ENCODE measurements around the gene CNTNAP2. TPM values are rescaled to one million over a fixed set of nuclear protein-coding genes. Genes with fewer than 3 reads are reported as not detected.

CNTNAP2 gene
- total RNA-seq, 1 experiment from 2014 or later: 64.5 TPM

- peak overlapping the region in 1 of 3 experiments; percentile 20; a peak in 1 of 7 replicates for H3K27ac Mint-ChIP-seq
- H2AK5ac ChIP-seq (ENCODE audit: insufficient read length, low read length): no peak overlapping the region
- H3K9me3 ChIP-seq (ENCODE audit: control insufficient read depth, low read depth, low read length): no peaks in the 10 kb centered on the region
- peaks cover 6 to 18% of the 10 kb centered on the region in 2 experiments for H3K9me3 Mint-ChIP-seq
- H2BK12ac ChIP-seq (ENCODE audit: insufficient read length, low read depth, low read length): no peak overlapping the region
- no peak overlapping the region for H3K4ac ChIP-seq (ENCODE audit: low read depth, low read length)
- H4K91ac ChIP-seq (ENCODE audit: insufficient read length, low read depth, low read length): no peak overlapping the region
- no peaks in the 10 kb centered on the region; the same call in 1 of the 2 replicates for H3K27me3 Mint-ChIP-seq (ENCODE audit: low read depth)
- no peak overlapping the region for H3K23ac ChIP-seq (ENCODE audit: insufficient read length, low read depth, low read length)
- H3K56ac ChIP-seq (ENCODE audit: insufficient read length, low read depth, low read length): no peak overlapping the region
- no peak overlapping the region for H2BK20ac ChIP-seq (ENCODE audit: low read depth, low read length, poor library complexity, severe bottlenecking)
- H3T11ph ChIP-seq (ENCODE audit: low read length): no peak overlapping the region
- H3K4me1 ChIP-seq (ENCODE audit: insufficient read depth, low read length): no peaks in the 10 kb centered on the region
- no peak overlapping the region for H3K18ac ChIP-seq (ENCODE audit: insufficient read length, low read depth, low read length)
- WGBS (ENCODE audit: extremely low coverage, insufficient read length, low lambda C conversion rate): no CpG with 5 or more reads among the region's 6 CpGs
- H2BK15ac ChIP-seq (ENCODE audit: low read depth, low read length): no peak overlapping the region
- no peaks in the 10 kb centered on the region for H4K20me1 ChIP-seq (ENCODE audit: control insufficient read depth, insufficient read depth, insufficient read length)
- H3K79me1 ChIP-seq (ENCODE audit: insufficient read depth, low read depth, low read length, poor library complexity, severe bottlenecking): no peaks in the 10 kb centered on the region
- H3K4me2 ChIP-seq (ENCODE audit: insufficient read depth, insufficient read length, low read length): no peak overlapping the region
- no peak overlapping the region for H3K9ac ChIP-seq (ENCODE audit: extremely low read depth, insufficient read length, low read length)
- H2BK120ac ChIP-seq (ENCODE audit: low read depth, low read length, poor library complexity, severe bottlenecking): no peak overlapping the region
- H3K14ac ChIP-seq (ENCODE audit: insufficient read depth, low read length): no peak overlapping the region
- H4K8ac ChIP-seq (replicated peaks; ENCODE audit: insufficient read length, low read depth, low read length): no peak overlapping the region
- no peak for TF ChIP-seq CTCF (conservative IDR thresholded peaks at IDR 0.05)
- no peak for DNase-seq
- H3K27ac ChIP-seq (ENCODE audit: insufficient read length, low read depth, low read length): no peak overlapping the region
- H3K79me2 ChIP-seq (ENCODE audit: insufficient read depth, low read length): no peaks in the 10 kb centered on the region
- H2AFZ ChIP-seq (ENCODE audit: low read length): no peak overlapping the region
- peaks cover 0 to 9% of the 10 kb centered on the region in 2 experiments; a peak in 2 of 4 replicates for H3K4me1 Mint-ChIP-seq
- H4K5ac ChIP-seq (ENCODE audit: insufficient read length, low read depth, low read length): no peak overlapping the region
- peaks cover 0 to 7% (median 2%) of the 10 kb centered on the region in 3 experiments; a peak in 3 of 7 replicates for H3K36me3 Mint-ChIP-seq (ENCODE audit: insufficient read depth in 1 of 3, low read depth in 3 of 3)
- no peaks in the 10 kb centered on the region for H3K27me3 ChIP-seq (ENCODE audit: insufficient read depth, low read length)
- H3K23me2 ChIP-seq (ENCODE audit: insufficient read length, low read depth, low read length, poor library complexity, severe bottlenecking): no peaks in the 10 kb centered on the region
- H3K4me3 Mint-ChIP-seq: no peak overlapping the region
- H2BK5ac ChIP-seq (ENCODE audit: insufficient read length, low read length): no peak overlapping the region
Measured at GRCh38 chr7:147708871-147709270, 1592.3 kb downstream of the CNTNAP2 start.
